Activated CD8-positive, alpha-beta memory T cell treated with anti-CD3 and anti-CD28 coated beads, Interleukin-2, amount 50 U/mL, for 1 hour (primary cell): ENCODE measurements around the gene CIT.

ENCODE experiments used
- DNase-seq: peaks from one replicate; pipeline ENCODE4 v3.0.0-alpha.2; 2020; ENCODE audit errors: extremely low read depth

CIT gene

GRCh38 chr12:119804011-119804641 is 73.0 kb downstream of the CIT start:
- no peak for DNase-seq

GRCh38 chr12:119803381-119803791 is 73.7 kb downstream of the CIT start:
- DNase-seq, result no peak

GRCh38 chr12:119802472-119802871 is 74.6 kb downstream of the CIT start:
- DNase-seq, result no peak

GRCh38 chr12:119797090-119797489 is 80.0 kb downstream of the CIT start:
- no peak for DNase-seq

GRCh38 chr12:119796292-119796691 is 80.8 kb downstream of the CIT start:
- DNase-seq, result no peak

- no peak for DNase-seq
These were observed 85.7 kb downstream of the CIT start for GRCh38 chr12:119791453-119791852.

GRCh38 chr12:119788786-119789185 is 88.3 kb downstream of the CIT start:
- no peak for DNase-seq

- DNase-seq, result no peak
These were observed 90.6 kb downstream of the CIT start for GRCh38 chr12:119786539-119786938.

- DNase-seq, result no peak
These were observed 92.4 kb downstream of the CIT start for GRCh38 chr12:119784673-119785072.

GRCh38 chr12:119783787-119784186 is 93.3 kb downstream of the CIT start:
- no peak for DNase-seq

GRCh38 chr12:119781804-119782203 is 95.3 kb downstream of the CIT start:
- no peak for DNase-seq

GRCh38 chr12:119780786-119781434 is 96.2 kb downstream of the CIT start:
- DNase-seq, result no peak

- DNase-seq, result no peak
These were observed 101.7 kb downstream of the CIT start for GRCh38 chr12:119775246-119775895.

- DNase-seq, result no peak
These were observed 104.7 kb downstream of the CIT start for GRCh38 chr12:119772431-119772830.

GRCh38 chr12:119770146-119770545 is 107.0 kb downstream of the CIT start:
- no peak for DNase-seq

- no peak for DNase-seq
These were observed 114.5 kb downstream of the CIT start for GRCh38 chr12:119762619-119763018.

GRCh38 chr12:119758722-119759121 is 118.4 kb downstream of the CIT start:
- DNase-seq, result no peak

GRCh38 chr12:119758234-119758633 is 118.9 kb downstream of the CIT start:
- DNase-seq, result no peak

- DNase-seq, result no peak
These were observed 125.2 kb downstream of the CIT start for GRCh38 chr12:119751961-119752360.

GRCh38 chr12:119749666-119750065 is 127.5 kb downstream of the CIT start:
- DNase-seq, result no peak

- no peak for DNase-seq
These were observed 128.6 kb downstream of the CIT start for GRCh38 chr12:119748497-119748896.

- DNase-seq, result no peak
These were observed 131.0 kb downstream of the CIT start for GRCh38 chr12:119746169-119746568.

- no peak for DNase-seq
These were observed 132.1 kb downstream of the CIT start for GRCh38 chr12:119744900-119745606.
